GM19023 (cell line): ENCODE measurements around the gene TSPAN11.
"Not testable (repeated sequence)": the region's sequence is repeated elsewhere in the genome, so short reads cannot be mapped to it uniquely, and the experiment has no call there.

Source experiments
- ATAC-seq: cut with Tn5 transposase; IDR thresholded peaks from one replicate; pipeline ENCODE4 v1.9.1; 2021; ENCODE audit warnings: mild to moderate bottlenecking, moderate library complexity; ENCODE audit not compliant: unreplicated experiment

TSPAN11 gene

GRCh38 chr12:31017535-31017934 is 91.0 kb downstream of the TSPAN11 start:
- ATAC-seq = no peak

GRCh38 chr12:31018106-31018789 is 91.7 kb downstream of the TSPAN11 start:
- no peak for ATAC-seq

GRCh38 chr12:31018790-31019505 is 92.4 kb downstream of the TSPAN11 start:
- ATAC-seq = no peak

DNA sequence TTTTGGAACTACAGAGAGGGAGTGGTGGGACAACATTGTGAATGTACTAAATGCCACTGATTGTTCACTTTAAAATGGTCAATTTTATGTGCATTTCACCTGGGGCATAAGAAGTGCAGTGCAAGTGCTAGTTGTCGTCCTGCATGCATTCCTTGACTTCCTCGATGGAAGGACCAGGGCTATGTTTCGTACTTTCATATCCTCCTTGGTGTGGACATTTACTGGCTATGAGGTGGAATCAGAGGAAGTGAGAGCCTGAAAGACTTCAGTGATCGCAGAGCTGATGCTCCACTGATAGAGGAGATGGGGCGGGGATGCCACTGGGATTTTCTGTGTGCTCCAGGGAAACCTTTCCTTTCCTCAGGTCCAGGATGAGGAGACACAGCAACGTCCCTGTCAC is 93.0 kb downstream of the TSPAN11 start:
- ATAC-seq = no peak

DNA sequence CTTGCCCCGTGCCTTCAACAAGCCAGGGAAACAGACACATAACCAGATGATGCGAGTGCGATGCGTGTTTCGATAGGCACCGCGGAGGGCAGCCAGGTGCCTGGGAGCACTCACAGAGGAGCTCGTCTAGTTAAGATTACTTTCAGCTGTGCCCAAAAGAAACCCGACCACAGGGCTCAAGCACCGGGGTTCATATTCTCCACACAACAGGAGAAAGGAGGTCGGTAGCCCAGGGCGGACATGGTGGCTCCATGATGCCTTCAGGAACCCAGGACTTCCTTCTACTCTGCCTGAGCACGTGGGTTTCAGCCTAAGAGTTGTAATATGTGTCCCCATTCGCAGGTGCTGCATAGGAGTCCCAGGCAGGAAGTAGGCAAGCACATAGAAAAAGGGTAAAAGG is 93.4 kb downstream of the TSPAN11 start:
- ATAC-seq = no peak

GRCh38 chr12:31020385-31021166 is 94.0 kb downstream of the TSPAN11 start:
- no peak for ATAC-seq

DNA sequence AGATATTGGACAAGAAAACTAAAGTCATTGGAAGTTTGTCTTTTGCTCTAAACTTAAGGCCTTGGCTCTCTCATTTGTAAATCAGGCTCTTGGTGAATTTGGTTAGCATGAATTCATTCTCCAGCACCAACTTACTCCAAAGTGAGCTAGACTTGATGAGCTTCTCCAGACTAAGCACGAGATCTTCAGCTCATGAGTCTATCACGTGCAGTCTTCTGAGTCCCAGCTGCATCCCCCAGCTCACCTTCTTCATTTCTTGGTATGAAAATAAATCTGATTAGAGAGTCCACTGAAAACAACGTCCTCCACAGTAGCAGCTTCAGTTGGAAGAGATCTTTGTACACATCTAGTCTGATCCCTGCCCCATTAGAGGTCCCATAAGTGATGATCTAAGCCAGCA is 94.6 kb downstream of the TSPAN11 start:
- no peak for ATAC-seq

GRCh38 chr12:31021809-31022494 is 95.4 kb downstream of the TSPAN11 start:
- ATAC-seq = no peak

DNA sequence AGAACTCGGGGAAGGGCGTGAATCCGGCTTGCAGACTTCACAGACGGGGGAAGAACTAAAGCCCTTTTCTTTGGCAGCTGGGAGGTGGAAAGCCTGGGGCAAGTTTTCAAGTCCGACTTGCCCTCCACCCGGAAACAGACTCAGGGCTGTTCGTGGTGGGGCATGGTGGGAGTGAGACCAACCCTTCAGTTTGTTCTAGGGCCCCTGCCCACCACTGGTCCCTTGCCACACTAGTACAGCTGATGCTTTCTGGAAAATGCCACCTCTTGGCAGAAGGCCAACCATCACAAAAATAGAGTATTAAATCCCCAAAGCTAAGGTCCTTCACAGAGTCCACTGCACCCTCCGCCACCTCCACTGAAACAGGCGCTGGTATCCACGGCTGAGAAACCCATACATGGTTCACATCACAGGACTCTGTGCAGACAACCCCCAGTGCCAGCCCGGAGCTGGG is 96.8 kb downstream of the TSPAN11 start:
- no peak for ATAC-seq

DNA sequence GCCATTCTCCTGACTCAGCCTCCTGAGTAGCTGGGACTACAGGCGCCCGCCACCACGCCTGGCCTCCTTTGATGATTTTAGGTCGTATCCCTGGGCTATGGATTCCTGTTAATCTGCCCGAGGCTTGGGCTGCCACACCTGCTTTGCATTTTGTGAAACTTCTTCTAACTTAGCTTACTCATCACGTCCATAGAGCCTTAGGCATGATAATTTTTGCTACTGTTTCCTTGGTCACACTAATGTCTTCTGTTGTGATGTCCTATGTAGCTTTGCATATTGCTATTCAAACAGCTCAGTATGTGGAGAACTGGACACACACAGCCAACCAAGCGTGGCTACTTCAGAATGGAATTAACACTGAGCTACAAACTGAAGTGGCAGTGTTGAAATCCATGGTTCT is 99.7 kb downstream of the TSPAN11 start:
- ATAC-seq = no peak

GRCh38 chr12:31027006-31027405 is 100.5 kb downstream of the TSPAN11 start:
- not testable (repeated sequence) for ATAC-seq

GRCh38 chr12:31029468-31029867 is 102.9 kb downstream of the TSPAN11 start:
- no peak for ATAC-seq

DNA sequence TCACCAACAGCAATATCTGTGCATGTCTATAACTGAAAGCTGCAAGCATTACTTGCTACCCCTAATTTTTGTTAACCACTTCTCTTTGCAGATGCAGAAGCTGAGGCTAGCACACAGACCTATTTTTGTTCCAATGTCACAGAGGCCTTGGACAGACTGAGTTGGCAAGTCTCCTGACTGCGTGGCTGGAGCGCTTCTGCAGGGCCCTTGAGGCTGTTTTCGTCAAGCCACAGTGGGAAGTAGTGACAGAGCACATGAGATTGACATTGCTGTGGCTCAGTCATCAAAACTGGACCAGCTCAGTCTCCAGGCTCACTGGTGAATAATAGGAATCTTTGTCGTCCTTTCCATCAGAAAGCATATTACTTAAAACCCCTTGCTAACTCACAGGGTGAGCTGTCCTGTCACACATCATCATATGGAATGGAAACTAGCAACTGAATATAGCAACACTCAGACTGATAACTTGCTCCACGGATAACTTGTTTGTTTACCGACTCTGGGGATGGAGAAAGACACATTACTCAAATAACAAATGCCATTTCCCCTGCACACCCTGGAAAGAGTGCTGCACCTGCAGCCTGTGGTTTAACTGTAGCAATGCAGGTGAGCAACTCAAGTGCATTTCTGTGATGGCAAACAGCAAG is 103.5 kb downstream of the TSPAN11 start:
- no peak for ATAC-seq

DNA sequence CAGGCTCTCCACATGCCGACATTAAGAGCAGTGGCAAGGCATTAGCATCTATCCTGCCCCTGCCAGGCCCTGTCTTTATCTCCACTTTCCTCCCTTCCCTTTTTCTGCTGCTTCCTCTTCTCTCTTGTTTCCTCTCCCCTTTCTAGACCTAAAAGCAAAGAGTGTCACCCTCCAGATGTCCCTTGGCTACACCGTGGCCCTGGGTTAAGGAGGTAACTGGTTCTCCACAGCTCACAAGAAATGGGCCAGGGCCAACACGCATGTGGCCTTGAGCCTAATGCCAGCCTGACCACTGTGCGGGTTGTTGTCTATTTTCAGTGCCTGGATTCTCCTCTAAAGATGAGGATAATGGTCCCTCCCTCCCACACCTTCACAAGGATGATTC is 105.4 kb downstream of the TSPAN11 start:
- no peak for ATAC-seq

- ATAC-seq = no peak
Observed at GRCh38 chr12:31033146-31033545, 106.6 kb downstream of the TSPAN11 start.

- ATAC-seq = no peak
Observed at GRCh38 chr12:31033681-31034080, 107.1 kb downstream of the TSPAN11 start.

DNA sequence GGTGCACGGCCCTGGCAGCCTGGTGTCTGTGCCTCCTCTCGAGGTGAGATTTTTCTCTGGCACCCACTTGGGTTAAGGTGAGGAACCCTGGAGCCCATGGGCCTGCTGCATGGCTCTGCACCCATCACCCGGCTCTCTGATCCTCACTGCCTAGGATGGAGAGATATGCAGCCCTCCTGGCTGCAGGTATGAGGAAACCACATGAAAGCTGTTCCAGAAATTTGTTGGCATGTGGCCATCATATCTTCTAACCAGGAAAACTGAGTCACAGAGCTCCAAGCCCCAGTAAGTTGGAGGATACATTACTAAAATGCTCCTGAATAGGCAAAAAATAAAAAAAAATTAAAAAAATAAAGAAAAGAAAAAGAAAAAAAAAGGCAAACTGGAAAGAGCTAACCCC is 107.8 kb downstream of the TSPAN11 start:
- no peak for ATAC-seq

DNA sequence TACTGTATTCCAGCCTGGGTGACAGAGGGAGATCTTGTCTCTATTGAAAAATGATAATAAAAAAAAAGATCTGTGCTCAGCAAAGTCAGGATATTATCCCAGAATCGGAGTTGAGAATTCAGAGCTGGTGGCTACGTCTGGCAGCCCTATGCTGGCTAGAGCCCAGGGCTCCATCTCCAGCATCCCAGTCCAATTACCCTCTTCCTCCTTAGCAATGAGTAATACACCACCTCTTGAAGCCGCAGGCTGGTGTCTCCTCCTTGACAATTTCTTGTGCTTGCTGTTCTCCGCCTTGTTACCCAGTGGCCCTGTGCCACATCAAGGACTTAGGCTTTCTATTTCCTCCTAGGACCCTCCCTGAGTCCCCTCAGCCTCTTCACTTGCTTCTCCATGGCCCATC is 108.7 kb downstream of the TSPAN11 start:
- no peak for ATAC-seq

DNA sequence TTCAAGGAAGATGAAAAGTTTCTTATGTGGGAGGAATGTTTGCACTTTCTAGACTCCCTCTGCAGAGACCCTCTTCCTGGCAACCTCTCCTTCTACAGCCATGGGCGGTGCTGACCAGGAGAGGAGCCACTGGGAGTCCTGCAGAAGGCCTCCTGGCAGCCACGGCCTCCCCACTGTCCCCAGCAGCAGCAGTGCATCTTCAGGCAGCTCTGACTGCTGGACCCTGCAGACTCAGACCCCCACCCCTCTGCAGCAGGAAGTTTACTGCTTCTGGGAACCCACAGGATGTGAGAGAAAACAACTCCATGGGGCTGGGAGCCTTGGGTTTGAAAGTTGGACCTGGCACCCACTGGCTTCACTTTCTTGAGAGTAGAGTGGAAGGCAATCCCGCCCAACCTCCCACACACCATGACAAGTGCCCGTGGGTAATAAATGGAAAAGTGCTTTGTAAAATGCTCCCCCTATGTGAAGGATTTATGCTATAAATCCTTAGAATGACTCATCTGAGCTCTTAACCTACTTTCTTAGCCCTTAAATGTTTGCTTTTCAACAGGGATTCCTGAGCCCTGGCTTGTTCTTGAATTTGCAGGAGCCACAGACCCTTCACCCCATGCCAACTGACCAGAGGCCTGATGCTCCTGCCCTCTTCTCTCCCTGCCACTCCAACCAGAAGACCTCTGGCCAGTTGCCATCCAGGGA is 109.6 kb downstream of the TSPAN11 start:
- ATAC-seq = no peak

GRCh38 chr12:31037028-31037427 is 110.5 kb downstream of the TSPAN11 start:
- ATAC-seq = no peak
